ENCODE data around the gene SNAPC4.

Gene SNAPC4

GRCh38 chr9:136392538-136393449 is 7.2 kb downstream of the SNAPC4 start:
- DNase-seq (ENCODE audit: low read depth): peak; percentile 22

GRCh38 chr9:136391737-136392537 is 8.0 kb downstream of the SNAPC4 start:
- no peak for DNase-seq (ENCODE audit: low read depth)

GRCh38 chr9:136389396-136389795 is 10.6 kb downstream of the SNAPC4 start:
- no peak for DNase-seq (ENCODE audit: low read depth)

- DNase-seq (ENCODE audit: low read depth): no peak
These were observed 12.8 kb downstream of the SNAPC4 start for GRCh38 chr9:136387217-136387616.

GRCh38 chr9:136386018-136386417 is 14.0 kb downstream of the SNAPC4 start:
- DNase-seq (ENCODE audit: low read depth): no peak

- DNase-seq (ENCODE audit: low read depth): no peak
These were observed 15.0 kb downstream of the SNAPC4 start for GRCh38 chr9:136385015-136385414.

GRCh38 chr9:136383436-136383835 is 16.5 kb downstream of the SNAPC4 start:
- DNase-seq (ENCODE audit: low read depth): no peak

GRCh38 chr9:136381966-136382513 is 17.9 kb downstream of the SNAPC4 start:
- no peak for DNase-seq (ENCODE audit: low read depth)

GRCh38 chr9:136381311-136381710 is 18.7 kb downstream of the SNAPC4 start:
- no peak for DNase-seq (ENCODE audit: low read depth)

GRCh38 chr9:136380381-136380780 is 19.6 kb downstream of the SNAPC4 start:
- no peak for DNase-seq (ENCODE audit: low read depth)

GRCh38 chr9:136379891-136380290 is 20.1 kb downstream of the SNAPC4 start:
- DNase-seq (ENCODE audit: low read depth): no peak

- DNase-seq (ENCODE audit: low read depth): no peak
These were observed 20.6 kb downstream of the SNAPC4 start for GRCh38 chr9:136379401-136379800.

- DNase-seq (ENCODE audit: low read depth): no peak
These were observed 21.0 kb downstream of the SNAPC4 start for GRCh38 chr9:136379003-136379287.

- no peak for DNase-seq (ENCODE audit: low read depth)
These were observed 21.6 kb downstream of the SNAPC4 start for GRCh38 chr9:136378170-136379002.

GRCh38 chr9:136377341-136378169 is 22.4 kb downstream of the SNAPC4 start:
- DNase-seq (ENCODE audit: low read depth): no peak

GRCh38 chr9:136376457-136376856 is 23.5 kb downstream of the SNAPC4 start:
- DNase-seq (ENCODE audit: low read depth): no peak

- DNase-seq (ENCODE audit: low read depth): no peak
These were observed 24.9 kb downstream of the SNAPC4 start for GRCh38 chr9:136375096-136375495.

GRCh38 chr9:136374183-136374575 is 25.8 kb downstream of the SNAPC4 start:
- no peak for DNase-seq (ENCODE audit: low read depth)

- DNase-seq (ENCODE audit: low read depth): no peak
These were observed 26.4 kb downstream of the SNAPC4 start, which contains the start of gene CARD9 for GRCh38 chr9:136373300-136374182. Gene CARD9 (minus strand): TSS chr9:136373669. CDS start chr9:136372078, 1,591 bp downstream.
